Natural killer cell (primary cell): ENCODE data around the gene SDC3. TPM values are rescaled to one million over a fixed set of nuclear protein-coding genes. Genes with fewer than 3 reads are reported as not detected.

Experiments
- ATAC-seq, 3 donors: fragments of 150-1000 bp in 2 of 3; fragments of 200-7000 bp in 1 of 3; cut with Tn5 transposase; 1 replicate in 1 of 3; 2 replicates in 2 of 3; pipeline ENCODE4 v1.10.0; 2021; ENCODE audit warnings: mild to moderate bottlenecking in 2 of 3, moderate library complexity in 2 of 3
- DNase-seq, 2 donors: peaks; one replicate each; pipeline versions ENCODE4 v3.0.0 to v3.0.0-alpha.2; 2013 to 2021; ENCODE audit warnings: mixed read lengths in 1 of 2
- H3K27ac ChIP-seq: one replicate; pipeline ENCODE4 v1.5.1; 2013; ENCODE audit warnings: mild to moderate bottlenecking, low read length
- H3K27me3 ChIP-seq: one replicate; pipeline ENCODE4 v1.6.1; 2013; ENCODE audit warnings: low read length; ENCODE audit not compliant: control insufficient read depth, insufficient read depth
- H3K36me3 ChIP-seq: one replicate; pipeline ENCODE4 v1.6.1; 2013; ENCODE audit warnings: low read length; ENCODE audit not compliant: control insufficient read depth, insufficient read depth
- H3K4me1 ChIP-seq: one replicate; pipeline ENCODE4 v1.6.1; 2013; ENCODE audit warnings: low read length; ENCODE audit not compliant: control insufficient read depth, insufficient read depth
- H3K4me3 ChIP-seq: one replicate; pipeline ENCODE4 v1.5.1; 2013; ENCODE audit warnings: low read length
- H3K9me3 ChIP-seq: one replicate; pipeline ENCODE4 v1.6.1; 2013; ENCODE audit warnings: low read length; ENCODE audit not compliant: control insufficient read depth, insufficient read depth
- H3K27ac Mint-ChIP-seq, 2 donors: one replicate each; pipeline ENCODE4 v1.8.0; 2022; ENCODE audit warnings: mild to moderate bottlenecking in 2 of 2, mixed read lengths in 2 of 2, moderate library complexity in 1 of 2
- H3K27me3 Mint-ChIP-seq, 2 donors: one replicate each; pipeline ENCODE4 v1.8.0; 2022; ENCODE audit warnings: low read depth in 2 of 2, mixed read lengths in 2 of 2
- H3K36me3 Mint-ChIP-seq: one replicate; pipeline ENCODE4 v1.8.0; 2022; ENCODE audit warnings: mixed read lengths
- H3K4me1 Mint-ChIP-seq, 2 donors: one replicate each; pipeline ENCODE4 v1.8.0; 2022; ENCODE audit warnings: mixed read lengths in 2 of 2
- H3K4me3 Mint-ChIP-seq: one replicate; pipeline ENCODE4 v1.8.0; 2022; ENCODE audit warnings: mild to moderate bottlenecking, moderate library complexity, mixed read lengths
- H3K9me3 Mint-ChIP-seq, 2 donors: one replicate each; pipeline ENCODE4 v1.8.0; 2022; ENCODE audit warnings: mixed read lengths in 2 of 2
- WGBS: methylation state at CpG from one replicate; pipeline ENCODE4 v1.1.7; 2013; ENCODE audit warnings: missing lambda C conversion rate; ENCODE audit not compliant: insufficient coverage; 5-methylcytosine and 5-hydroxymethylcytosine counted together
- intact Hi-C: fragments of 100-400 bp; cut with micrococcal nuclease; formaldehyde crosslinking; loops from one replicate; pipeline ENCODE4 v1.14.2; 2022
- total RNA-seq, 4 donors: library from RNA; stranded (reverse); fragments of 120-200 nt in 1 of 4; gene quantifications; one replicate each; pipeline versions ENCODE4 v1.2.3 to v1.2.4, GENCODE V29; 2013 to 2022
- TF ChIP-seq, protein P1 (sequence below): fragments of 200-600 bp; IDR thresholded peaks from one replicate; pipeline ENCODE4 v1.8.0; 2022; ENCODE audit warnings: antibody characterized with exemption

Gene SDC3
- total RNA-seq, 3 donors from 2014 or later (not counting 1 experiment from before 2014, with no cell fraction given): 0.33 to 0.63 TPM; not detected in 1

DNA sequence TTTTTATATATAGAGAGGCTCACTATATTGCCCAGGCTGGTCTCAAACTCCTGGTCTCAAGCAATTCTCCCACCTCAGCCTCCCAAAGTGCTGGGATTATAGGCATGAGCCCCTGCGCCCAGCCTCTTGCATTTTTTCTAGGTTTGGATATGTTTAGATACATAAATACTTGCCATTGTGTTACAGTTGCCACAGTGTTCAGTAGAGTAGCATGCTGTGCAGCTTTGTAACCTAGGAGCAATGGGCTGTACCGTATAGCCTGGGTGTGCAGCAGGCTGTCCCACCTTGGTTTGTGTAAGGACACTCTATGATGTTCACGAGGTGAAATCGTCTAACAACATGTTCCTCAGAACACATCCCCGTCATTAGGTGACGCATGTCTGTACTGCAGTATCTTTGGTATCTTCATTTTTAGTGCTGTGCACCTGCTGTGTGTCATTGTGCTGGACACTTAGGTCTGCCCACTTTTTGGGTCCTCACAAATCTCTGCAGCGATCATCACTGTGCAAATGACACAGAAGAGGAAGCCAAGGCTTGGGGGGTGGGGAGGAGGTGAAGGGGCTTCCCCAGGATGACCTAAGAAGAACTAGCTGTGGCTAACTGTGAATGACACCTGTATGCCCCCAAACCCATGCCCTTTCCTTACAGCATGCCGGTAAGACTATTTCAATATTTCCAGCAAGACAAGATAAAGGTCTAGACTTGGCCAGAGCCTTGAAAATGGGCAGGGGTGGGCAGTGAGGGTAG, 44.5 kb downstream of the SDC3 start:
- TF ChIP-seq, protein P1, sequence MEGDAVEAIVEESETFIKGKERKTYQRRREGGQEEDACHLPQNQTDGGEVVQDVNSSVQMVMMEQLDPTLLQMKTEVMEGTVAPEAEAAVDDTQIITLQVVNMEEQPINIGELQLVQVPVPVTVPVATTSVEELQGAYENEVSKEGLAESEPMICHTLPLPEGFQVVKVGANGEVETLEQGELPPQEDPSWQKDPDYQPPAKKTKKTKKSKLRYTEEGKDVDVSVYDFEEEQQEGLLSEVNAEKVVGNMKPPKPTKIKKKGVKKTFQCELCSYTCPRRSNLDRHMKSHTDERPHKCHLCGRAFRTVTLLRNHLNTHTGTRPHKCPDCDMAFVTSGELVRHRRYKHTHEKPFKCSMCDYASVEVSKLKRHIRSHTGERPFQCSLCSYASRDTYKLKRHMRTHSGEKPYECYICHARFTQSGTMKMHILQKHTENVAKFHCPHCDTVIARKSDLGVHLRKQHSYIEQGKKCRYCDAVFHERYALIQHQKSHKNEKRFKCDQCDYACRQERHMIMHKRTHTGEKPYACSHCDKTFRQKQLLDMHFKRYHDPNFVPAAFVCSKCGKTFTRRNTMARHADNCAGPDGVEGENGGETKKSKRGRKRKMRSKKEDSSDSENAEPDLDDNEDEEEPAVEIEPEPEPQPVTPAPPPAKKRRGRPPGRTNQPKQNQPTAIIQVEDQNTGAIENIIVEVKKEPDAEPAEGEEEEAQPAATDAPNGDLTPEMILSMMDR: no peak
- intact Hi-C loops: loop anchor here (10.0 kb wide), 1 partner anchor 61 kb away; no protein-coding TSS in a partner anchor
- DNase-seq (no peak), ATAC-seq (no peak)
- H3K27ac Mint-ChIP-seq: no peak overlapping the region
- Histone ChIP-seq H3K27me3 (peaks cover 28% of the 10 kb centered on the region), H3K4me1 (peaks cover 6% of the 10 kb centered on the region), H3K9me3 (no peaks in the 10 kb centered on the region), H3K36me3 (no peaks in the 10 kb centered on the region), H3K27ac (no peak overlapping the region), H3K4me3 (no peak overlapping the region)
- no peaks in the 10 kb centered on the region for H3K36me3 Mint-ChIP-seq
- no peak overlapping the region for H3K4me3 Mint-ChIP-seq
- peaks cover 37 to 39% of the 10 kb centered on the region in 2 donors for H3K27me3 Mint-ChIP-seq
- WGBS: 87% methylated on average over 7 of the region's 8 CpGs
- H3K4me1 Mint-ChIP-seq: peaks cover under 1 to 8% of the 10 kb centered on the region in 2 donors
- no peaks in the 10 kb centered on the region for H3K9me3 Mint-ChIP-seq

DNA sequence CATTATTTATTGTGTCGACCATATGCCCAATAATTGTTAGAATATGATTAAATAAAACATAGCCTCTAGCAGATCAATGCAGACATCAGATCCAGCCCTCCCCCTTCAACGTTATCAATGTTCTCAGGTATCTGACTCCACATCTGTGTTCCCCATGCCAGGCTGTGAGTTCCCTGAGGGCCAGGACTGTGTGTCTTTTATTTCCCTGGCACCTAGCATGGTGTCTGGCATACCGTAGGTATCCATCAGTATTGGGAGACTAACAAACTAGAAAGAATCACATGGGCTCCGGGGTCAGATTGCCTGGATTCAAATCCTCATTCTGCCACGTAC, 48.3 kb downstream of the SDC3 start:
- Mint-ChIP-seq H3K27me3 (peaks cover 31 to 45% of the 10 kb centered on the region in 2 donors), H3K4me3 (no peak overlapping the region), H3K36me3 (no peaks in the 10 kb centered on the region), H3K9me3 (no peaks in the 10 kb centered on the region), H3K4me1 (peaks cover 0 to 4% of the 10 kb centered on the region in 2 donors), H3K27ac (no peak overlapping the region)
- ATAC-seq: no peak
- no peaks in the 10 kb centered on the region for H3K36me3 ChIP-seq
- H3K27ac ChIP-seq: no peak overlapping the region
- H3K27me3 ChIP-seq: peaks cover 13% of the 10 kb centered on the region
- H3K4me1 ChIP-seq: no peaks in the 10 kb centered on the region
- intact Hi-C loops: loop anchor here (10.0 kb wide), 1 partner anchor 65 kb away; no protein-coding TSS in a partner anchor
- H3K4me3 ChIP-seq: no peak overlapping the region
- TF ChIP-seq, protein P1: no peak
- WGBS: 91% methylated on average over 4 of the region's 5 CpGs
- DNase-seq: no peak
- no peaks in the 10 kb centered on the region for H3K9me3 ChIP-seq

DNA sequence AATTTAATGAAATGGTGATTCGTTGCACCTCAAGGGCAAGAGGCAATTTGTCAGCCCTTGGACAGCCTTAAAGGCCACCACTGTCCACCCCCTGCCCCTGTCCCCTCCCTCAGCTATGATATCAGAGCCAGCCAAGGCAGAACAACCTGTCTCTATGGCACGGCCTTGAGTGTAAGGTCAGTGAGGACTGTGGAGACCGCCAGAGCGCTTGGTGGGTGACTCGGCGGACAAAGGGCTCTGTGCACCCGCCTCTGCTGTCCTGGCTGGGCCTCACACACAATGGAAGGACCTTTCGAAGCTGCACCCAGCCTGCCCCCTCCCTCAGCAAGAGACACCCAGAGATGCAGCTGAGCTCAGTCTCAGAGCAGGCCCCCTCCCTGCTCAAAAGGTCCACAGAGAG, 50.6 kb downstream of the SDC3 start:
- ATAC-seq (no peak), DNase-seq (no peak)
- TF ChIP-seq, protein P1: no peak
- H3K9me3 Mint-ChIP-seq: no peaks in the 10 kb centered on the region
- H3K27me3 Mint-ChIP-seq: peaks cover 24 to 53% of the 10 kb centered on the region in 2 donors
- intact Hi-C loops: no loop called here
- H3K27me3 ChIP-seq: peaks cover 8% of the 10 kb centered on the region
- no peaks in the 10 kb centered on the region for H3K36me3 ChIP-seq
- H3K4me1 ChIP-seq: no peaks in the 10 kb centered on the region
- no peak overlapping the region for H3K27ac Mint-ChIP-seq
- no peaks in the 10 kb centered on the region for H3K36me3 Mint-ChIP-seq
- no peak overlapping the region for H3K27ac ChIP-seq
- 86% methylated on average over 8 of the region's 8 CpGs for WGBS
- peaks cover 0 to 10% of the 10 kb centered on the region in 2 donors for H3K4me1 Mint-ChIP-seq
- H3K4me3 Mint-ChIP-seq: no peak overlapping the region
- no peaks in the 10 kb centered on the region for H3K9me3 ChIP-seq
- no peak overlapping the region for H3K4me3 ChIP-seq

DNA sequence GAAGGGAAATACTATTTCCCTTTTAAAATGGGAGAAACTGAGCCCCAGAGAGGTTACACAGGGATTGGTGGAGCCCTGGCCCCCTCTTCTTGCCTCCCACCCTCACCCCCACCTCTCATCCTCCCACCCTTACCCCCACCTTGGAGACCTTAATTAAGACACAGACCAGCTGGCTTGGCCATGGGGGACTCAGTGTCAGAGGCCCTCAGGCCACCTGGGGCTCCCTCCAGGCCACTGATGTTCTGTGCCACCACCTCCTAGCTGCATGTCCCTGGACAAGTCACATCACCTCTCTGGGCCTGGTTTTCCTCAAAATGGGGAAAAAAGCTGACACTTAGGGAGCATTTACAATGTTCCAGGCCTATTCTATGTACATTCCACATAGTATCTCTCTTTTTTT, 51.5 kb downstream of the SDC3 start:
- Mint-ChIP-seq H3K27me3 (peaks cover 24 to 53% of the 10 kb centered on the region in 2 donors), H3K4me3 (no peak overlapping the region), H3K9me3 (no peaks in the 10 kb centered on the region), H3K27ac (no peak overlapping the region), H3K4me1 (peaks cover 0 to 10% of the 10 kb centered on the region in 2 donors), H3K36me3 (no peaks in the 10 kb centered on the region)
- DNase-seq (no peak), ATAC-seq (no peak)
- TF ChIP-seq, protein P1: no peak
- no peak overlapping the region for H3K4me3 ChIP-seq
- H3K36me3 ChIP-seq: no peaks in the 10 kb centered on the region
- no peaks in the 10 kb centered on the region for H3K4me1 ChIP-seq
- intact Hi-C loops: no loop called here
- no peaks in the 10 kb centered on the region for H3K9me3 ChIP-seq
- H3K27me3 ChIP-seq: peaks cover 8% of the 10 kb centered on the region
- no peak overlapping the region for H3K27ac ChIP-seq
